ENCODE results near the gene GPC3.

DNA sequence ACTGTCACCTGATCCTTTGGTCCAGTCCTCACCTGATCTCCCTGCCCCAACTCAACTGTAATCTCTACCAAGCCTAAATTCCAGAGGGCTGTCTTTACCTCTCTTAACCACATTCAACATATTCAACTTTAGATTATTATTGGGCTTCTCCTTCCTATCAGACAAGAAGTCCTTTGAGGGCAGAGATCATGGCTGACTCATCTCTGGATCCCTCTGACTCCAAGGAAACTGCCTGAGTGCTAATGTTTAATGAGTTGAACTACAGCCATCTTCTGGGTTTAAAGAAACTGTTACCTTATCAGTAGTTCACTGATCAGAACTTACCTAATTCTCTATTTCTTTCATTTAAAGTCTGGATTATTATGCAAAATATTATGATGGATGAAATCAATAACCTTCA is 135.7 kb downstream of the GPC3 start:
- TF ChIP-seq, protein P1, sequence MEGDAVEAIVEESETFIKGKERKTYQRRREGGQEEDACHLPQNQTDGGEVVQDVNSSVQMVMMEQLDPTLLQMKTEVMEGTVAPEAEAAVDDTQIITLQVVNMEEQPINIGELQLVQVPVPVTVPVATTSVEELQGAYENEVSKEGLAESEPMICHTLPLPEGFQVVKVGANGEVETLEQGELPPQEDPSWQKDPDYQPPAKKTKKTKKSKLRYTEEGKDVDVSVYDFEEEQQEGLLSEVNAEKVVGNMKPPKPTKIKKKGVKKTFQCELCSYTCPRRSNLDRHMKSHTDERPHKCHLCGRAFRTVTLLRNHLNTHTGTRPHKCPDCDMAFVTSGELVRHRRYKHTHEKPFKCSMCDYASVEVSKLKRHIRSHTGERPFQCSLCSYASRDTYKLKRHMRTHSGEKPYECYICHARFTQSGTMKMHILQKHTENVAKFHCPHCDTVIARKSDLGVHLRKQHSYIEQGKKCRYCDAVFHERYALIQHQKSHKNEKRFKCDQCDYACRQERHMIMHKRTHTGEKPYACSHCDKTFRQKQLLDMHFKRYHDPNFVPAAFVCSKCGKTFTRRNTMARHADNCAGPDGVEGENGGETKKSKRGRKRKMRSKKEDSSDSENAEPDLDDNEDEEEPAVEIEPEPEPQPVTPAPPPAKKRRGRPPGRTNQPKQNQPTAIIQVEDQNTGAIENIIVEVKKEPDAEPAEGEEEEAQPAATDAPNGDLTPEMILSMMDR (IDR thresholded peaks at IDR 0.05): no peak
- TF ChIP-seq EP300 (IDR thresholded peaks at IDR 0.05): no peak
- no peak for TF ChIP-seq POLR2A (IDR thresholded peaks at IDR 0.05)

Measured in stomach (tissue), 4 donors.